NK-92 treated with Interleukin-12 subunit alpha and Interleukin-12 subunit beta, amount 100 ng/mL, for 24 hours (cell line): ENCODE data around the gene NUDT15.
A peak's percentile ranks its signal among the peaks of the same experiment; 100 is the strongest.
"Not testable (repeated sequence)": the region's sequence is repeated elsewhere in the genome, so short reads cannot be mapped to it uniquely, and the experiment has no call there.

Experiments used
- DNase-seq: peaks from one replicate; lab custom pipeline; 2025; lab: John Stamatoyannopoulos, UW

The NUDT15 gene

GRCh38 chr13:48043789-48044503 lies 6.4 kb downstream of the NUDT15 start:
- DNase-seq, result no peak

- no peak for DNase-seq
Measured at GRCh38 chr13:48050550-48050949, 13.0 kb downstream of the NUDT15 start.

GRCh38 chr13:48054601-48055000 lies 17.1 kb downstream of the NUDT15 start:
- DNase-seq, result no peak

GRCh38 chr13:48055712-48056111 lies 18.2 kb downstream of the NUDT15 start:
- no peak for DNase-seq

GRCh38 chr13:48058536-48058935 lies 21.0 kb downstream of the NUDT15 start:
- DNase-seq, result not testable (repeated sequence)

GRCh38 chr13:48059951-48060350 lies 22.4 kb downstream of the NUDT15 start:
- DNase-seq, result not testable (repeated sequence)

- DNase-seq, result no peak
Measured at GRCh38 chr13:48066310-48066989, 28.9 kb downstream of the NUDT15 start.

GRCh38 chr13:48068036-48068435 lies 30.5 kb downstream of the NUDT15 start:
- no peak for DNase-seq

- DNase-seq, result no peak
Measured at GRCh38 chr13:48068952-48069351, 31.4 kb downstream of the NUDT15 start.

- DNase-seq, result no peak
Measured at GRCh38 chr13:48069573-48069972, 32.0 kb downstream of the NUDT15 start.

GRCh38 chr13:48070942-48071341 lies 33.4 kb downstream of the NUDT15 start:
- DNase-seq, result no peak

GRCh38 chr13:48072304-48072703 lies 34.8 kb downstream of the NUDT15 start:
- no peak for DNase-seq

GRCh38 chr13:48072787-48073186 lies 35.3 kb downstream of the NUDT15 start:
- no peak for DNase-seq

GRCh38 chr13:48074006-48074405 lies 36.5 kb downstream of the NUDT15 start:
- DNase-seq, result no peak

GRCh38 chr13:48078251-48078656 lies 40.7 kb downstream of the NUDT15 start:
- no peak for DNase-seq

GRCh38 chr13:48081739-48082138 lies 44.2 kb downstream of the NUDT15 start:
- DNase-seq, result no peak

- no peak for DNase-seq
Measured at GRCh38 chr13:48086272-48086671, 48.7 kb downstream of the NUDT15 start.

- no peak for DNase-seq
Measured at GRCh38 chr13:48093588-48093987, 56.1 kb downstream of the NUDT15 start.

- no peak for DNase-seq
Measured at GRCh38 chr13:48094404-48094780, 56.9 kb downstream of the NUDT15 start.

- DNase-seq, result peak; percentile 88
Measured at GRCh38 chr13:48094781-48095502, 57.4 kb downstream of the NUDT15 start, which contains the start of gene MED4. MED4 (minus strand) TSS chr13:48095104; CDS start chr13:48095078, 26 bp downstream.

- no peak for DNase-seq
Measured at GRCh38 chr13:48096670-48097069, 59.1 kb downstream of the NUDT15 start.
